GM19463 (cell line): ENCODE results near the gene SPTBN1.

Source experiments
- ATAC-seq: cut with Tn5 transposase; IDR thresholded peaks from one replicate; pipeline ENCODE4 v1.9.1; 2021; ENCODE audit warnings: mild to moderate bottlenecking, moderate library complexity; ENCODE audit not compliant: unreplicated experiment

Gene SPTBN1

GRCh38 chr2:54644236-54644635, 188.1 kb downstream of the SPTBN1 start:
- ATAC-seq: no peak

- ATAC-seq: no peak
Measured at GRCh38 chr2:54646170-54646927, 190.2 kb downstream of the SPTBN1 start.

- no peak for ATAC-seq
Measured at GRCh38 chr2:54648256-54648655, 192.1 kb downstream of the SPTBN1 start.

- ATAC-seq: no peak
Measured at GRCh38 chr2:54649191-54649590, 193.1 kb downstream of the SPTBN1 start.

GRCh38 chr2:54649633-54650032, 193.5 kb downstream of the SPTBN1 start:
- no peak for ATAC-seq

GRCh38 chr2:54650612-54651011, 194.5 kb downstream of the SPTBN1 start:
- no peak for ATAC-seq

GRCh38 chr2:54651291-54651690, 195.2 kb downstream of the SPTBN1 start:
- ATAC-seq: no peak

GRCh38 chr2:54652540-54652939, 196.4 kb downstream of the SPTBN1 start:
- peak; percentile 90 for ATAC-seq

GRCh38 chr2:54653572-54654204, 197.6 kb downstream of the SPTBN1 start:
- no peak for ATAC-seq

- ATAC-seq: no peak
Measured at GRCh38 chr2:54655046-54655809, 199.1 kb downstream of the SPTBN1 start.

GRCh38 chr2:54656863-54657262, 200.7 kb downstream of the SPTBN1 start:
- no peak for ATAC-seq

GRCh38 chr2:54657664-54658083, 201.5 kb downstream of the SPTBN1 start:
- no peak for ATAC-seq

GRCh38 chr2:54658564-54659071, 202.5 kb downstream of the SPTBN1 start:
- ATAC-seq: peak; percentile 72

GRCh38 chr2:54659527-54659926, 203.4 kb downstream of the SPTBN1 start:
- ATAC-seq: no peak

GRCh38 chr2:54660752-54661151, 204.6 kb downstream of the SPTBN1 start:
- no peak for ATAC-seq

- ATAC-seq: no peak
Measured at GRCh38 chr2:54663424-54664030, 207.4 kb downstream of the SPTBN1 start.

- no peak for ATAC-seq
Measured at GRCh38 chr2:54664238-54664786, 208.2 kb downstream of the SPTBN1 start.

GRCh38 chr2:54665436-54665856, 209.3 kb downstream of the SPTBN1 start:
- no peak for ATAC-seq

- no peak for ATAC-seq
Measured at GRCh38 chr2:54666131-54666633, 210.1 kb downstream of the SPTBN1 start.

- ATAC-seq: no peak
Measured at GRCh38 chr2:54666634-54667265, 210.6 kb downstream of the SPTBN1 start.
